WTC11 (cell line): Measurements from ENCODE around the gene DNAJC7. TPM values are rescaled to one million over a fixed set of nuclear protein-coding genes. Genes with fewer than 3 reads are reported as not detected.

Source experiments
- ATAC-seq: fragments of 200-7000 bp; cut with Tn5 transposase; 2 replicates; pipeline ENCODE4 v1.10.0; 2021; ENCODE audit warnings: mild to moderate bottlenecking, moderate library complexity
- CTCF ChIA-PET: fragments of 300-600 bp; sonication (Branson Sonifier 250); formaldehyde crosslinking; loops from one replicate; lab custom pipeline; 2021; ENCODE audit warnings: antibody characterized with exemption; lab: Charles Lee
- POLR2A ChIA-PET: fragments of 350-600 bp; sonication (Branson Sonifier 250); formaldehyde crosslinking; loops from one replicate; lab custom pipeline; 2021; ENCODE audit warnings: antibody characterized with exemption; lab: Charles Lee
- DNase-seq: peaks from one replicate; pipeline ENCODE4 v3.0.0; 2021; ENCODE audit warnings: low spot score
- H3K27ac Mint-ChIP-seq: 2 replicates; pipeline ENCODE4 v1.8.0; 2021; ENCODE audit warnings: mixed read lengths
- H3K27me3 Mint-ChIP-seq: 2 replicates; pipeline ENCODE4 v1.8.0; 2021; ENCODE audit warnings: low read depth, mild to moderate bottlenecking, moderate library complexity, mixed read lengths
- H3K36me3 Mint-ChIP-seq: 2 replicates; pipeline ENCODE4 v1.8.0; 2021; ENCODE audit warnings: mixed read lengths
- H3K4me1 Mint-ChIP-seq: 2 replicates; pipeline ENCODE4 v1.8.0; 2022; ENCODE audit warnings: mixed read lengths
- H3K4me3 Mint-ChIP-seq: 2 replicates; pipeline ENCODE4 v1.8.0; 2021; ENCODE audit warnings: mild to moderate bottlenecking, moderate library complexity, mixed read lengths
- H3K9me3 Mint-ChIP-seq: 2 replicates; pipeline ENCODE4 v1.8.0; 2021; ENCODE audit warnings: mixed read lengths
- CBFB ChIP-seq: sonication (generic); formaldehyde crosslinking; IDR thresholded peaks from 2 replicates; pipeline ENCODE4 v1.8.1; 2022; ENCODE audit warnings: mild to moderate bottlenecking, low read depth, missing genetic modification reagents
- CREM ChIP-seq: sonication (generic); formaldehyde crosslinking; IDR thresholded peaks from 2 replicates; pipeline ENCODE4 v1.8.1; 2022; ENCODE audit warnings: mild to moderate bottlenecking, missing genetic modification reagents, moderate library complexity
- ELF4 ChIP-seq: sonication (generic); formaldehyde crosslinking; IDR thresholded peaks from 2 replicates; pipeline ENCODE4 v1.8.1; 2022; ENCODE audit warnings: low read depth, mild to moderate bottlenecking, moderate library complexity, missing genetic modification reagents
- FOXP1 ChIP-seq: sonication (generic); formaldehyde crosslinking; IDR thresholded peaks from 2 replicates; pipeline ENCODE4 v1.8.0; 2022; ENCODE audit warnings: missing genetic modification reagents, mild to moderate bottlenecking, moderate library complexity, borderline replicate concordance
- GABPB1 ChIP-seq: sonication (generic); formaldehyde crosslinking; IDR thresholded peaks from 2 replicates; pipeline ENCODE4 v1.8.1; 2023; ENCODE audit warnings: mild to moderate bottlenecking, missing genetic modification reagents
- HMGA2 ChIP-seq: fragments of 250-450 bp; sonication (Bioruptor Pico); IDR thresholded peaks from 2 replicates; pipeline ENCODE4 v1.4.0; 2021; ENCODE audit warnings: mild to moderate bottlenecking, moderate library complexity
- JUN ChIP-seq: sonication (generic); formaldehyde crosslinking; IDR thresholded peaks from 2 replicates; pipeline ENCODE4 v1.8.0; 2023; ENCODE audit warnings: mild to moderate bottlenecking, missing genetic modification reagents
- KAT7 ChIP-seq: sonication (generic); formaldehyde crosslinking; IDR thresholded peaks from 2 replicates; pipeline ENCODE4 v1.8.1; 2023; ENCODE audit warnings: missing genetic modification reagents, mild to moderate bottlenecking, borderline replicate concordance
- MXD4 ChIP-seq: fragments of 250-450 bp; sonication (Bioruptor Pico); IDR thresholded peaks from 2 replicates; pipeline ENCODE4 v1.8.0; 2021; ENCODE audit warnings: mild to moderate bottlenecking, moderate library complexity, borderline replicate concordance
- NR3C1 ChIP-seq: sonication (generic); formaldehyde crosslinking; conservative IDR thresholded peaks from 2 replicates; pipeline ENCODE4 v1.8.1; 2023; ENCODE audit warnings: low read depth, mild to moderate bottlenecking, missing genetic modification reagents
- PRRX2 ChIP-seq: fragments of 250-450 bp; sonication (Bioruptor Pico); IDR thresholded peaks from 2 replicates; pipeline ENCODE4 v1.8.0; 2021; ENCODE audit warnings: mild to moderate bottlenecking
- RORB ChIP-seq: fragments of 250-450 bp; sonication (Bioruptor Pico); IDR thresholded peaks from 2 replicates; pipeline ENCODE4 v1.9.0; 2021; ENCODE audit warnings: mild to moderate bottlenecking
- TEAD1 ChIP-seq: sonication (generic); formaldehyde crosslinking; IDR thresholded peaks from 2 replicates; pipeline ENCODE4 v1.8.0; 2022; ENCODE audit warnings: mild to moderate bottlenecking, missing genetic modification reagents
- TEAD4 ChIP-seq: sonication (generic); formaldehyde crosslinking; IDR thresholded peaks from 2 replicates; pipeline ENCODE4 v1.8.0; 2022; ENCODE audit warnings: mild to moderate bottlenecking, missing genetic modification reagents
- ZBTB21 ChIP-seq: sonication (generic); formaldehyde crosslinking; IDR thresholded peaks from 2 replicates; pipeline ENCODE4 v1.8.1; 2023; ENCODE audit warnings: mild to moderate bottlenecking, missing genetic modification reagents, borderline replicate concordance
- ZNF138 ChIP-seq: sonication (generic); formaldehyde crosslinking; conservative IDR thresholded peaks from 2 replicates; pipeline ENCODE4 v1.8.1; 2022; ENCODE audit warnings: mild to moderate bottlenecking, moderate library complexity, missing genetic modification reagents
- ZNF423 ChIP-seq: fragments of 250-450 bp; sonication (Bioruptor Pico); IDR thresholded peaks from 2 replicates; pipeline ENCODE4 v2.1.2; 2022; ENCODE audit warnings: mild to moderate bottlenecking, moderate library complexity
- total RNA-seq: library from RNA; stranded (reverse); gene quantifications from 3 replicates; pipeline ENCODE4 v1.2.3, GENCODE V29; 2021
- TF ChIP-seq, protein P1 (sequence below): sonication (generic); formaldehyde crosslinking; IDR thresholded peaks from 2 replicates; pipeline ENCODE4 v1.8.1; 2023; ENCODE audit warnings: mild to moderate bottlenecking, missing genetic modification reagents, borderline replicate concordance
- TF ChIP-seq, protein P2 (sequence below): sonication (generic); formaldehyde crosslinking; conservative IDR thresholded peaks from 2 replicates; pipeline ENCODE4 v1.8.1; 2023; ENCODE audit warnings: mild to moderate bottlenecking, low read depth, missing genetic modification reagents, moderate library complexity
- TF ChIP-seq, protein P3 (sequence below): sonication (generic); formaldehyde crosslinking; conservative IDR thresholded peaks from 2 replicates; pipeline ENCODE4 v1.8.1; 2022; ENCODE audit warnings: mild to moderate bottlenecking, missing genetic modification reagents
- TF ChIP-seq, protein P4 (sequence below): sonication (generic); formaldehyde crosslinking; IDR thresholded peaks from 2 replicates; pipeline ENCODE4 v1.8.0; 2023; ENCODE audit warnings: missing genetic modification reagents
- TF ChIP-seq, protein P5 (sequence below): sonication (generic); formaldehyde crosslinking; IDR thresholded peaks from 2 replicates; pipeline ENCODE4 v1.8.0; 2023; ENCODE audit warnings: mild to moderate bottlenecking, missing genetic modification reagents
- TF ChIP-seq, protein P6 (sequence below): fragments of 250-450 bp; sonication (Bioruptor Pico); IDR thresholded peaks from 2 replicates; pipeline ENCODE4 v1.8.0; 2021; ENCODE audit warnings: mild to moderate bottlenecking

Gene DNAJC7
- total RNA-seq, 1 experiment from 2014 or later, result 140 TPM

DNA sequence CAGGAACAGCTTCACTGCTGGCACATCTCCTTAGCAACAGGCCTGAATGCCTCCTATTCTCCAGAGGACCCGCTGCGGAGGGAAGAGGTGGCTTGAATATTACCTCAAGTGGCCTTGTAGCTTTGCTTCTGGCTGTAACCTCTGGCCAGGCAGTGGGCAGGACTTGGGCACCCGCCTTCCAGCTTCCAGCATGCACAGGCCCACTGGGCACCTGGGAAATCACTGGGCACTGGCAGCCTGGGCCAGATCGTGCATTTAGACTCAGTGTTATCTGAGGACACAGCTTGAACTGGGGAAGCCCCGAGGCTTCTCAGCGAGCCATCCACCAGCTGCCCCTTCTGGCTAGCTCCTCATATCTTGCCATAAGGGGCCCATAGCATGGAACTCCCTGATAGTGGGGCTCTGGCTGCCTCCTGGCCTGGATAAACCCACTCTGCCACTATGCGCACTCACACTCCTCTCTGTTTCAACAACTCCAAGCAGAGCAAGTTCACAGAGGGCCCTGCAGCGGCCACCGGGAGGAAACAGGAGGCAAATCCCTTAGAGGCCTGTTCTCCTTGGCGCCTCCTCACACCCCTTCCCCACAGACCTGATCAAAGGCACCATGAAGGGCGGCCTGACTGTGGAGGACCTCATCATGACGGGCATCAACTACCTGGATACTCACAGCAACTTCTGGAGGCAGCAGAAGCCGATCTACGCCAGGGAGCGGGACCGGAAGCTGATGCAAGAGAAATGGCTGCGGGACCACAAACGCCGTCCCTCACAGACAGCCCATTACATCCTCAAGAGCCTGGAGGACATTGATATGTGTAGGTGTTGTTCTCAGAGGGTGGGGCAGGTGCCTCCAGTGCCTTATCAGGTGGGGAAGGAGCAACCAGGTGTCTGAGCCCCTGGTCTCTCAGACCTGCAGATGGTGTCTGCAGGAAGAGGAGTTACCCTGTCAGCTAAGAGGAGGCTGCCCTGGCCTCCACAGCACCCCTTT lies 79.0 kb downstream of the DNAJC7 start:
- CTCF ChIA-PET, result interaction anchor here (0.8 to 1.1 kb wide), 2 partner anchors 8 to 21 kb away, joined by 3 read pairs; partner anchors contain the start of gene ODAD4

DNA sequence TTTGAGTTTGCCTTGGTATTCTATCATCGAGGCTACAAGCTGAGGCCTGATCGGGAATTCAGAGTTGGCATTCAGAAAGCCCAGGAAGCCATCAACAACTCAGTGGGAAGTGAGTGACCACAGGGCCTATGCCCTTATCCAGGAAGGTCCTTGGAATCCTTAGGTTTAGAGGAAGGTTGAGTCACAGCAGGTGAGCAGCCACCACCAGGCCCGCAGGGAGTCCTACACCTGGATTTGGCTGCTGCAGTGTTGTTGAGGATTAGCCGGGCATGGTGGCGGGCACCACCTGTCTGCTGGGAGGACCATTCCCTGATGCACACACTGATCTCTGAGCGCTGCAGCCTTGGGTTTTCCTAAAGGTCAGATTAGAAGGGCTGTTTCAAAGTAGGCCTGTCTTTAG lies 81.6 kb downstream of the DNAJC7 start:
- ChIA-PET POLR2A (no interaction called here), CTCF (no interaction called here)
- no peak for TF ChIP-seq TEAD4 (CRISPR knock-in tag)
- TF ChIP-seq MXD4 (CRISPR knock-in tag), result no peak
- TF ChIP-seq CREM (CRISPR knock-in tag), result no peak
- TF ChIP-seq, protein P1, sequence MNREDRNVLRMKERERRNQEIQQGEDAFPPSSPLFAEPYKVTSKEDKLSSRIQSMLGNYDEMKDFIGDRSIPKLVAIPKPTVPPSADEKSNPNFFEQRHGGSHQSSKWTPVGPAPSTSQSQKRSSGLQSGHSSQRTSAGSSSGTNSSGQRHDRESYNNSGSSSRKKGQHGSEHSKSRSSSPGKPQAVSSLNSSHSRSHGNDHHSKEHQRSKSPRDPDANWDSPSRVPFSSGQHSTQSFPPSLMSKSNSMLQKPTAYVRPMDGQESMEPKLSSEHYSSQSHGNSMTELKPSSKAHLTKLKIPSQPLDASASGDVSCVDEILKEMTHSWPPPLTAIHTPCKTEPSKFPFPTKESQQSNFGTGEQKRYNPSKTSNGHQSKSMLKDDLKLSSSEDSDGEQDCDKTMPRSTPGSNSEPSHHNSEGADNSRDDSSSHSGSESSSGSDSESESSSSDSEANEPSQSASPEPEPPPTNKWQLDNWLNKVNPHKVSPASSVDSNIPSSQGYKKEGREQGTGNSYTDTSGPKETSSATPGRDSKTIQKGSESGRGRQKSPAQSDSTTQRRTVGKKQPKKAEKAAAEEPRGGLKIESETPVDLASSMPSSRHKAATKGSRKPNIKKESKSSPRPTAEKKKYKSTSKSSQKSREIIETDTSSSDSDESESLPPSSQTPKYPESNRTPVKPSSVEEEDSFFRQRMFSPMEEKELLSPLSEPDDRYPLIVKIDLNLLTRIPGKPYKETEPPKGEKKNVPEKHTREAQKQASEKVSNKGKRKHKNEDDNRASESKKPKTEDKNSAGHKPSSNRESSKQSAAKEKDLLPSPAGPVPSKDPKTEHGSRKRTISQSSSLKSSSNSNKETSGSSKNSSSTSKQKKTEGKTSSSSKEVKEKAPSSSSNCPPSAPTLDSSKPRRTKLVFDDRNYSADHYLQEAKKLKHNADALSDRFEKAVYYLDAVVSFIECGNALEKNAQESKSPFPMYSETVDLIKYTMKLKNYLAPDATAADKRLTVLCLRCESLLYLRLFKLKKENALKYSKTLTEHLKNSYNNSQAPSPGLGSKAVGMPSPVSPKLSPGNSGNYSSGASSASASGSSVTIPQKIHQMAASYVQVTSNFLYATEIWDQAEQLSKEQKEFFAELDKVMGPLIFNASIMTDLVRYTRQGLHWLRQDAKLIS (CRISPR knock-in tag), result no peak
- TF ChIP-seq FOXP1 (CRISPR knock-in tag), result no peak
- TF ChIP-seq TEAD1 (CRISPR knock-in tag), result no peak
- no peak for TF ChIP-seq HMGA2 (CRISPR knock-in tag)
- TF ChIP-seq, protein P2, sequence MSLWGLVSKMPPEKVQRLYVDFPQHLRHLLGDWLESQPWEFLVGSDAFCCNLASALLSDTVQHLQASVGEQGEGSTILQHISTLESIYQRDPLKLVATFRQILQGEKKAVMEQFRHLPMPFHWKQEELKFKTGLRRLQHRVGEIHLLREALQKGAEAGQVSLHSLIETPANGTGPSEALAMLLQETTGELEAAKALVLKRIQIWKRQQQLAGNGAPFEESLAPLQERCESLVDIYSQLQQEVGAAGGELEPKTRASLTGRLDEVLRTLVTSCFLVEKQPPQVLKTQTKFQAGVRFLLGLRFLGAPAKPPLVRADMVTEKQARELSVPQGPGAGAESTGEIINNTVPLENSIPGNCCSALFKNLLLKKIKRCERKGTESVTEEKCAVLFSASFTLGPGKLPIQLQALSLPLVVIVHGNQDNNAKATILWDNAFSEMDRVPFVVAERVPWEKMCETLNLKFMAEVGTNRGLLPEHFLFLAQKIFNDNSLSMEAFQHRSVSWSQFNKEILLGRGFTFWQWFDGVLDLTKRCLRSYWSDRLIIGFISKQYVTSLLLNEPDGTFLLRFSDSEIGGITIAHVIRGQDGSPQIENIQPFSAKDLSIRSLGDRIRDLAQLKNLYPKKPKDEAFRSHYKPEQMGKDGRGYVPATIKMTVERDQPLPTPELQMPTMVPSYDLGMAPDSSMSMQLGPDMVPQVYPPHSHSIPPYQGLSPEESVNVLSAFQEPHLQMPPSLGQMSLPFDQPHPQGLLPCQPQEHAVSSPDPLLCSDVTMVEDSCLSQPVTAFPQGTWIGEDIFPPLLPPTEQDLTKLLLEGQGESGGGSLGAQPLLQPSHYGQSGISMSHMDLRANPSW, result no peak
- TF ChIP-seq JUN (CRISPR knock-in tag), result no peak
- TF ChIP-seq ELF4, result no peak
- TF ChIP-seq, protein P3, sequence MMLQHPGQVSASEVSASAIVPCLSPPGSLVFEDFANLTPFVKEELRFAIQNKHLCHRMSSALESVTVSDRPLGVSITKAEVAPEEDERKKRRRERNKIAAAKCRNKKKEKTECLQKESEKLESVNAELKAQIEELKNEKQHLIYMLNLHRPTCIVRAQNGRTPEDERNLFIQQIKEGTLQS (CRISPR knock-in tag), result no peak
- TF ChIP-seq NR3C1 (CRISPR knock-in tag), result no peak
- no peak for TF ChIP-seq KAT7 (CRISPR knock-in tag)
- no peak for TF ChIP-seq ZNF423
- DNase-seq (no peak), ATAC-seq (no peak)
- no peak overlapping the region for H3K4me3 Mint-ChIP-seq
- no peaks in the 10 kb centered on the region; the same call in 1 of the 2 replicates for H3K27me3 Mint-ChIP-seq
- no peaks in the 10 kb centered on the region for H3K36me3 Mint-ChIP-seq
- H3K27ac Mint-ChIP-seq, result peak overlapping the region; percentile 53; the same call in 1 of the 2 replicates
- 0 out of 2 replicates have a peak, but pooled peaks cover 4% of the 10 kb centered on the region for H3K4me1 Mint-ChIP-seq
- no peaks in the 10 kb centered on the region for H3K9me3 Mint-ChIP-seq

More for the DNA sequence above, 79.0 kb downstream of the DNAJC7 start:
- TF ChIP-seq ZNF138 (CRISPR knock-in tag) (no peak), PRRX2 (CRISPR knock-in tag) (no peak), GABPB1 (CRISPR knock-in tag) (no peak), TEAD1 (CRISPR knock-in tag) (no peak), RORB (CRISPR knock-in tag) (no peak), ELF4 (no peak), CBFB (CRISPR knock-in tag) (no peak), ZBTB21 (CRISPR knock-in tag) (no peak)
- TF ChIP-seq, protein P4, sequence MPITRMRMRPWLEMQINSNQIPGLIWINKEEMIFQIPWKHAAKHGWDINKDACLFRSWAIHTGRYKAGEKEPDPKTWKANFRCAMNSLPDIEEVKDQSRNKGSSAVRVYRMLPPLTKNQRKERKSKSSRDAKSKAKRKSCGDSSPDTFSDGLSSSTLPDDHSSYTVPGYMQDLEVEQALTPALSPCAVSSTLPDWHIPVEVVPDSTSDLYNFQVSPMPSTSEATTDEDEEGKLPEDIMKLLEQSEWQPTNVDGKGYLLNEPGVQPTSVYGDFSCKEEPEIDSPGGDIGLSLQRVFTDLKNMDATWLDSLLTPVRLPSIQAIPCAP (CRISPR knock-in tag), result no peak
- TF ChIP-seq, protein P5, sequence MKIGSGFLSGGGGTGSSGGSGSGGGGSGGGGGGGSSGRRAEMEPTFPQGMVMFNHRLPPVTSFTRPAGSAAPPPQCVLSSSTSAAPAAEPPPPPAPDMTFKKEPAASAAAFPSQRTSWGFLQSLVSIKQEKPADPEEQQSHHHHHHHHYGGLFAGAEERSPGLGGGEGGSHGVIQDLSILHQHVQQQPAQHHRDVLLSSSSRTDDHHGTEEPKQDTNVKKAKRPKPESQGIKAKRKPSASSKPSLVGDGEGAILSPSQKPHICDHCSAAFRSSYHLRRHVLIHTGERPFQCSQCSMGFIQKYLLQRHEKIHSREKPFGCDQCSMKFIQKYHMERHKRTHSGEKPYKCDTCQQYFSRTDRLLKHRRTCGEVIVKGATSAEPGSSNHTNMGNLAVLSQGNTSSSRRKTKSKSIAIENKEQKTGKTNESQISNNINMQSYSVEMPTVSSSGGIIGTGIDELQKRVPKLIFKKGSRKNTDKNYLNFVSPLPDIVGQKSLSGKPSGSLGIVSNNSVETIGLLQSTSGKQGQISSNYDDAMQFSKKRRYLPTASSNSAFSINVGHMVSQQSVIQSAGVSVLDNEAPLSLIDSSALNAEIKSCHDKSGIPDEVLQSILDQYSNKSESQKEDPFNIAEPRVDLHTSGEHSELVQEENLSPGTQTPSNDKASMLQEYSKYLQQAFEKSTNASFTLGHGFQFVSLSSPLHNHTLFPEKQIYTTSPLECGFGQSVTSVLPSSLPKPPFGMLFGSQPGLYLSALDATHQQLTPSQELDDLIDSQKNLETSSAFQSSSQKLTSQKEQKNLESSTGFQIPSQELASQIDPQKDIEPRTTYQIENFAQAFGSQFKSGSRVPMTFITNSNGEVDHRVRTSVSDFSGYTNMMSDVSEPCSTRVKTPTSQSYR (CRISPR knock-in tag), result no peak
- TF ChIP-seq, protein P6, sequence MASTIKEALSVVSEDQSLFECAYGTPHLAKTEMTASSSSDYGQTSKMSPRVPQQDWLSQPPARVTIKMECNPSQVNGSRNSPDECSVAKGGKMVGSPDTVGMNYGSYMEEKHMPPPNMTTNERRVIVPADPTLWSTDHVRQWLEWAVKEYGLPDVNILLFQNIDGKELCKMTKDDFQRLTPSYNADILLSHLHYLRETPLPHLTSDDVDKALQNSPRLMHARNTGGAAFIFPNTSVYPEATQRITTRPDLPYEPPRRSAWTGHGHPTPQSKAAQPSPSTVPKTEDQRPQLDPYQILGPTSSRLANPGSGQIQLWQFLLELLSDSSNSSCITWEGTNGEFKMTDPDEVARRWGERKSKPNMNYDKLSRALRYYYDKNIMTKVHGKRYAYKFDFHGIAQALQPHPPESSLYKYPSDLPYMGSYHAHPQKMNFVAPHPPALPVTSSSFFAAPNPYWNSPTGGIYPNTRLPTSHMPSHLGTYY (CRISPR knock-in tag), result no peak
- TF ChIP-seq, all 79 proteins: peak for 0
- Mint-ChIP-seq H3K4me1 (no peaks in the 10 kb centered on the region), H3K4me3 (no peak overlapping the region), H3K36me3 (no peaks in the 10 kb centered on the region), H3K27ac (0 out of 2 replicates have a peak overlapping the region, but pooled peaks have one; percentile 54), H3K9me3 (no peaks in the 10 kb centered on the region), H3K27me3 (no peaks in the 10 kb centered on the region)
- DNase-seq (no peak), ATAC-seq (no peak)
- POLR2A ChIA-PET, result no interaction called here
